HG03460 (cell line): ENCODE data around the gene DYSF.

Experiments
- ATAC-seq: cut with Tn5 transposase; IDR thresholded peaks from one replicate; pipeline ENCODE4 v1.9.1; 2021; ENCODE audit not compliant: unreplicated experiment

DYSF gene

DNA sequence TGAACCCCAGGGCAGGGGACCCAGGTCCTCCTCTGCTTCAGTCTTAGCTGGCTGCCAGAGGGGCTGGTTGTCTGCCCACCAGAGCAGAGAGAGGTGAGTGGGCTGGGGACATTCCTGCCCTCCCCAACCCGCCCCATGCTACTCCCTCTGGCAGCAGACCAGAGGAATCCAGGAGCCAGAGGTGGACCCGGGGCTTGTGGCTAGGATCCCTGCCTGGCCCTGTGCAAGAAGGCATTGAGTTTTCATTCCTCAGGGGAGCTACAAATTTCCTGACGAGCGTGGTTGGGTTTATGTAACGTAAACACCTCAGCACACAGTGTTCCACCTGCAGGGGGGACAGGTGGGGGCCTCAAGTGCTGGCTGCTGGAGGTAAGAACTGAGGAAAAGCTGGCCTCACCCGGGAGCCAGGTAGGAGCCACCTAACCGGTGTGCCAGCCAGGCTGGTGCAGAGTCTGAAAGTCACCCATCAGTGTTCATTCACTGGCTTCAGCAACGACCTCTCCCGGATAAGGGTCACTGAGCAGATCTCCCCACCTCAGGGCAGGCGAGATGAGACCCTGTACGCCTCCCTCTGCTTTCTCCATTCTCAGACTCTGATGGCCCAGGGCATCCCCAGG, 246.8 kb downstream of the DYSF start:
- no peak for ATAC-seq

DNA sequence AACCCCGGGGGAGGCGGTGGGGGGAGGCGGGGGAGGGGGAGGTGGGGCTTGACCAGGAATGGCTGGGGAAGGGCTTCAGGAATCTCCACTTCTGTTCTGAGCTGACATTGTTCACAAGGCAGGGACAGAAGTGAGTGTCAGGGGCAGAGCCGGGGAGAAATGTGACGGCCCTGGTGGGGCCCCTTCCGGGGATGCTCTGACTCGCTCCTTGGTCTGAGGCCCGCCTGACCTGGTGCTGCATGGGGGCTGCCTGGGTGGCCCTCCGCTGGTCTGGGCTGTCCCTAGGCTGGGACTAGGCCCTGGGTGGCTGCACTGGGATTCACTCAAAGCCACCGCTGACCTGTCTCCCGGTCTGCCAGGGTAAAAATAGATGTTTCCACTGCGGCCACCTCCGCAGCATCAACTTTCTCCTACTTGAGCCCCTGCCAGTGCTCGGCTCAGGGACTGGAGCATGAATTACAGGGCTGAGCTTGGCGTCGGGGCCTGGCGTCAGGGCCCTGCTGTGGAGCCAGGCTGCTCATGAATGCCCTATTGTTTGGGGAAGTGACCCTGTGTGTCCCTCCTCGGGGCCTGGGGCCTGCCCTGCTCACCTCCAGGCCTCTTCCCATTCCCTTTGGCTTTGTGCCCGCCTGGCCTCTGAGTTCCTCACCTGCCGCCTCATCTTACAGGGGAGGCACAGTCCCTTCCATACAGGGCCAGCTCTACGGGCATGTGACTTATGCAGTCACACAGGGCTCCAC, 247.5 kb downstream of the DYSF start:
- ATAC-seq: no peak

DNA sequence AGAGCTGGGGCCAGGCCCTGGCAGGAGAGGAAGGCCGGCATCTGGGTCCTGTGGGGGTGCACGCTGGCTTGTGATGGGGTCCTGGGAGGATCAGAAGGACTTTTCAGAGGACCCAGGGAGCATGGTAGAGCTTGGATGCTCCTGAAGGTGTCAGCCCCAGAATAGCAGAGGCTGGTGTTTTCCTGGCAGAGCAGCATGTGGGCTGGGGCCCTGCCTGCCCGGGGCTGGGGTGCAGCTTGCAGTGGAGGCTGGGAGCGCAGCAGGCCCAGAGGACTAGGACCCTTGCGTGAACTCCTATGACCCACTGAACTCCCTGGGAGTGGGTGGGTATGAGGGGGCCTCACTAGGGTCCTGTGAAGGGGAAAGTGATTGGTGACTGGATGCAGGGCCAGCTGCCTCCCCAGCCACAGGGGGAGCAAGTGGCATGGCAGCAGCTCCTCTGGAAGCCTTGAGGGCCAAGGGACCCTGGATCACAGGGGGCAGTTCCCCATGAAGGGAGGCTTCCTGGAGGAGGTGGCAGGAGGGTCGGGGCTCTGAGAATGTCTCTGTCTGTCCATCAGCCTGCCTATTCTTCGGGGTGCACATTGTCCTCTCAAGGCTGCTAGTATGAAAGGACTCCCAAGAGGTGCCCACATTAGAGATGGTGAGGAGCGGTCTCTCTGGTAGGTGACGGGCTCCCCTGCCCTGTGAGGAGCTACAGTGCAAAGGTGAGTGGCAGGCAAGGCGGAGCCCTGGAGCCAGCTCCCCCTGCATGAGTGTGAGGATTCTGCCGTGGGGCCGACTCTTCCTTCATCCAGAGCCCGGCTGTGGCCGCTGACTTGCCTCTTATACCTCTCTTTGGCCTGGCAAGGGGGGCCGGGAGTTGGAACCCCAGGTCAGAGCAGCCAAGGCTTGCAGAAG, 249.0 kb downstream of the DYSF start:
- ATAC-seq: no peak

DNA sequence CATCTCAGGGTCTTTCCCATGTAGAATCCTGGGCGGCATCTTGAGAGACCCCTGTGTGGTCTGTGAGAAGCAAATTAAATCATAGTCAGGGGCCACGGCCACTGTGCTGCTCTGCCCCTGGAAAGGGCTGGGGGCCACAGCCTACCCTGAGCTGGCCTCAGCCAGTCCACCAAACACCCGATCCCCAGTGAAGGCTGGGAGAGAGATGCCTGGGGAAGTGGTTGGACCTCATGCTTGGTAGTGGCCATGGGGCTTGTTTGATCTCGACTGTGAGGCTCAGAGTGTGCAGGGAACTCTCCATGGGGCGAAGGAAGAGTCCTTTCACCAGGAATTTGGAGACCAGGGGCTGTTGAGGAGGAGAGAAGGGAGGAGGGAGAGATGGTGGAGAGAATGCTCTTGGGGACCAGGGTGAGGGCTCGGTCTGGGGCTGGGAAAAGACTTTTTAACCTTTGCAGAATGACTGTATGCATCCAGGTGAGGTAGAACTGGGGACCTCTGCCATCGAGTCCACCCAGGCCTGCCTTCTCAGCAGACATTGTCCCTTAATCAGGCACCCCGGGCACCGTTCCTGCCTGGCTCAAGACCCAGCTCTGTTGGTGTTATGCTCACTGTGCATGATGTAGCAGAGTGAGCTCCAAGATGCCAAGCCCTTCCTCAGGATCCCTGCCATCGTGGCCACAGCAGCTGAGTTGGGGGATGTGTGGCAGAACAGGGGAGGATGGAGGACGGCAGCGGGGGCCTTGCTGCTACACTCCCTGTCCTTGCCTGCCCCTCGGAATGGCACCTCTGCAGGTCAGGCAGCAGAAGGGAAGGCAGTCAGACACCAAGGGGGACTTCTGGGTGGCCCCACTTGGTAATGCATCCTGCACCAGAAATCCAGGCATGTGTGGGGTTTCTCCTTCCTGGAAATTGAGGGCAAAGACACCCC, 249.9 kb downstream of the DYSF start:
- no peak for ATAC-seq

DNA sequence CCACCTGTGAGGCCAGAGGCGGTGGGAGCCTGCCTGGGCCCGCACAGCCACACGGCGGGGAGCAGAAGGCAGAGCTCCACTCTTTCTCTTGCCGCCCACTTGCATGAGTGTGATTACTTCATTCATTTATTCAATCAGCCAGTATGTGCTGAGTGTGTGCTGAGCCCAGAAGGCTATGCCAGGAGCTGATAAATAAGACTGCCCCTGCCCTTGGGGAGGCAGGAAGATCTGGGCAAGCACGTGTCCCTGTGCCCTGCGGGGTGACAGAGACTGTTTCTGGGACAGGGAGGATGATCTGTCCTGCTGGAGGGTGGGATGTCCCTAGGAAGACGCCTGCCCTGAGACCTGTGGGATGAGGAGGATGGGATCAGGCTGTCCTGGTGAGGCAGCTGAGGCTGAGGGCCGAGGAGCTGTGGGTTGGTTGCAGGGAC, 250.8 kb downstream of the DYSF start:
- ATAC-seq: no peak

DNA sequence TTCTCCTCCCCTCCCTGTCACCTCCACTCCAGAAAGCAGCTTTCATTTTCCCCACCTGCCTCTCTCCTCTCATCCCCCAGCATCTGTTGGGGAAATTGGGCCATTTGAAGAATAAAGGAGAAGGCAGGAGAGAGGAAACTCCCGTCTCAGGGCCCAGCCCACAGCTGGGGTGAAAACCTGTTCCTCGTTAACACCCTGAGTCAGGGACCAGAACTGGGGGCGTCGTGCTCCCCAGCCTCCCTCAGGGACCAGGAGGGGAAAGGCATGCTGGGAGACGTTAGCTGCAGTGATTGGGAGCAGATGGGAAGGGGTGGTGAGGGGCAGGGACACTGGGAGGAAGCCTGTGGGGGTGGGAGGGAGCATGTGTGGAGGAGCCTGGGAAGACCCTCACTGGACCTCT, 251.3 kb downstream of the DYSF start:
- no peak for ATAC-seq

DNA sequence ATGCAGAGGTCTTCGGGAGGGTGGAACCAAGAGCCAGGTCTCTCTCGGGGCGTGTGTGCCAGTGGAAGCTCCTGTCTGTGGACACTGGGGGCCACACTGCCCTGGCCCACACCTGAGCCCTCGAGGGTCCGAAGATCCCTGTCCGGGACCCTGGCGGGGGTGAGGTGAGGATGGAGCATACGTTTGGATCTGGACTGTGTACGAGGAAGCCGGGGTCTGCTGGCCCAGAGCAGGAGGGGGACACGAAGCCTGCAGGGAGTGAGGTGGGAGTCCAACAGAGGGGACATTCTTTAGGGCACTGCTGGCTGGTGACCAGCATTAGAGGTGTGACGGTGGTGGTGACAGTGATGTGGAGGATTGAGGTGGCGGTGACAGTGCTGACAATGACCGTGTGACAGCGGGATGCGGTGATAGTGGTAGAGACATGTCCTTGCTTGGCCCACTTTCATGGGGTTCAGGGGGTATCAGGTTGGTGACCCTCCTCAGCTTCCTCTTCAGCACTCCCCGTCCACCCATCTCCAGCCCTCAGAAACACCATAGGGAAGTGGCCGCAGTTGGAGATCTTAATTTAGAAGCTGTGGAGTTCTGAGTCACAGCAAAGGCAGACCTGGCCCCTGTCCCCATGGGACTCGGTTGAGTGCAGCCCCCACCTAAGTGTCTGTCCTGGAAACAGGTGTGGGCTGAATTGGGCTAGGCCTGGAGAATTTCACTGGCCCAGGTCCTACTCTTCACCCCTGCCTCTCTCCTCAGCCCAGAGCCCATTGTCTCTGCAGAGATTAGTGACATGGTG, 252.0 kb downstream of the DYSF start:
- no peak for ATAC-seq

DNA sequence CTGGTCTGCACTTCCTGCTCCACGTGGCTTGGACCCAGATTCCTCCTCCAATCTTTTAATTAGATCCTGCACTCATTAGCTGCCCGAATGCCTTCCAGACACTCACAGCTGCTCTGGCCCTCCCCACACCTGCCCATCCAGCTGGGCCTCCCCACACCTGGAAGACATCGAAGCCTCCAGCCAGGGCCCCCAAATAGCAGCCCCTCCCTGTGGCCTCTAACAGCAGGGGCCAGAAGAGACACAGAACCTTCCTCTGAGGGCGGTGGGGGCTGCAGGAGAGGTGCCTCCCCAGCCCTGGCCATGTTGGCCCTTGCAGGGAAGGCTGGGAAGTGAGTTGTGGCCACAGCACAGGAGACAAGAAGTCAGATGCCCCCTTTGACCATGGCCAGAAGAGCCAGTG, 252.8 kb downstream of the DYSF start:
- ATAC-seq: no peak

DNA sequence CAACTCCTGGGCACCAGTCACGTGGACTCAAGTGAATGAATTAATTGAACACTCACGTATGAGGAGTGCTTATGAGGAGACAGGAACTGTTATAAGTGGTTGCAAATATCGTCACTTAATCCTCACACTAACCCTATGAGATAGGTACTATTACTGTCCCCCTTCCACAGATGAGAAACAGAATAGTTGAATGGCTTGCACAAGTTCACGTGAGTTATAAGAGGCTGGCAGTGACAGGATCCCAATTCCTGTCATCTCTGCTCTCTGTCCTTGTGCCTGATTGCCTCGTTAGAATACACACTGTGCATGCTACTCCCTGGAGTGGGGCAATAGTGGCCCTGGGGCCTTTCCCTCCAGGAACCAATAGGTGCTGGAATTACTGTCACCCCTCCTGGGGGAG, 253.5 kb downstream of the DYSF start:
- ATAC-seq: no peak

DNA sequence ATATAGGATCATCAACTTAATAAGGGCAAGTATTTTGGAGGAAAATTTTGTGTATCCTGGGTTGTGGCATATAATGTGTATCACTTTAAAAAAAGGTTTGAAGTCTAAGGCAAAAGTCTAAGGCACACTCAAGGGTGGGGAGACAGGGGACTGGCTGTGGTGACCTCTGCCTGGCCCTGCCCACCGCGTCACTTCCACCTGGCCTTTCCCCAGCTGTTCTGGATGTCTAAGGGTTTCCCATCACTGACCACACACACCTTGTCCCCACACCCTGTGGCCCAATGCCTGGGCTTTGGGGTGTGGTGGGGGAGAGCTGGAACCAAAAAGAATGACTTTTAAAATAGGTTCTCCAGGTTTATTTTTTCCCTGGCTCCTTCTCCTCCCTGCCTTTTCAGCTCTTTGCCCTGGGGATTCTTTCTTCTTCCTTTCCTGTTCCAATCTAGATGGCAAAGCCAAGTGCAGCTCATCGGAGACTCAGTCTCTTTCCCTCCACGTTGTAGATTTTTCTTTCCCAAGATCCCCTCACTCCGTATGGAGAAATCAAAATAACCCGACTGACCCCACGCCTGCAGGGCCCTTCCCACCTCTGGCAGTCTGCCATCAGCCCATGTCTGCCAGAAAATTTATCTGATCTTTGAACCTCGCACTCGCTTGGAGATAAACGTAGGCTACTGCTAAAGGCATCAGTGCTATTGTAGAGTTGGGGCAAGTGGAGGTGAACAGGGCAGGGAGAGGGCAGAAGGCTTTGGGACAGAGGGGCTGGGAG, 257.2 kb downstream of the DYSF start:
- no peak for ATAC-seq

DNA sequence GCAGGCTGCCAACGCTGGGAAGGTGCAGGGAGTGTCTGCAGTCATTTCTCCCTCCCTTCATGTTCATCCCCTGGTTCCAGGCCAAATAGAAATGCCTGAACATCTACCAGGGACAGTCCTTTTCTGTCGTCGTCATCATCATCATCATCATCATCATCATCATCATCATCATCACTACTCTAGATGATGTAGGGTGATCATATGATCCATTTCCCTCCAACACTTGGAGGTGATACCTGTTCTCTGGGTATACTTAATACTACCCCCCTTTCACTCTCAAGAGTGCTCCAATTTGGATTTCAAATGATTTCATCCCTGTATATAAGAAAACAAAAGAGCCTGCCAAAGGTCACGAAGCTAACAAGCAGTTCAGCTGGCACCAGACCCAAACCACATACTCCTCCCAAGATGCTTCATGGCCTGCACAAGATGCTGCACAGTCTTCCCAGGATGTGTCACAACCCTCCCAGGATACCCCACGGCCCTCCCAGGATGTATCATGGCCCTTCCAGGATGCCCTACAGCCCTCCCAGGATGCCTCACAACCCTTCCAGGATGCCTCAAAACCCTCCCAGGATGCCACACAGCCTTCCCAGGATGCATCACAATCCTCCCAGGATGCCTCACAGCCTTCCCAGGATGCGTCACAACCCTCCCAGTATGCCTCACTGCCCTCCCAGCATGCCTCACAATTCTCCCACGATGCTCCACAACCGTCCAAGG, 257.9 kb downstream of the DYSF start:
- ATAC-seq: no peak

DNA sequence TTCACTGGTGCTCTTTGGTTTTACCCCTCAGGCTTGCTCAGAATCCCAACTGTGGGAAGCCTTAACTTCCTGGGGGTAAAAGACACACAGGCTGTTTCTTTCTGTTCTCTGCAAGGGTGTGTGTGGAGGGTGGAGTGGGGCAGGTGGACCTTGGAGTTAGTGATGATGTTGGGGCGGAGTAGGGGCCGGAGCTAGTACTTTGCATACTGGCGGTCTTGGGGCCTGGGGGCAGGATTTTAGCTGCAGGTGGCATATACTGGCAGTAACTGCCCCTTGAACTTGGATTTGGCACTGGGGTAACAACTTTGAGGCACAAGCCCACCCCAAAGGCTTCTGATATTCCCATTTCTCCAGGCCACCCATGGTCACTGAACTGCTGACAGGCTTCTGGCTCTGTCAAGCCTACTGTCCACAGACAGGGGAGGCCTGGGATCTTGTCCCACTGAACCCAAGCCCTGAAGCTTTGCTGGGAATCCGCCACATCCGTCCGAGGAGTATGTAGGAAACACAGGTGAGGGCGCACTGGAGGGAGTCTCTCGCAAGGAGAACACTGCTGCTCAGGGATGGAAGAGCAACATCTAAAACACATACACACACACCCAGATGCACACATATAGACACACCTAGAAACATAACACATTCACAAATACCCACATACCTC, 258.9 kb downstream of the DYSF start:
- ATAC-seq: no peak

DNA sequence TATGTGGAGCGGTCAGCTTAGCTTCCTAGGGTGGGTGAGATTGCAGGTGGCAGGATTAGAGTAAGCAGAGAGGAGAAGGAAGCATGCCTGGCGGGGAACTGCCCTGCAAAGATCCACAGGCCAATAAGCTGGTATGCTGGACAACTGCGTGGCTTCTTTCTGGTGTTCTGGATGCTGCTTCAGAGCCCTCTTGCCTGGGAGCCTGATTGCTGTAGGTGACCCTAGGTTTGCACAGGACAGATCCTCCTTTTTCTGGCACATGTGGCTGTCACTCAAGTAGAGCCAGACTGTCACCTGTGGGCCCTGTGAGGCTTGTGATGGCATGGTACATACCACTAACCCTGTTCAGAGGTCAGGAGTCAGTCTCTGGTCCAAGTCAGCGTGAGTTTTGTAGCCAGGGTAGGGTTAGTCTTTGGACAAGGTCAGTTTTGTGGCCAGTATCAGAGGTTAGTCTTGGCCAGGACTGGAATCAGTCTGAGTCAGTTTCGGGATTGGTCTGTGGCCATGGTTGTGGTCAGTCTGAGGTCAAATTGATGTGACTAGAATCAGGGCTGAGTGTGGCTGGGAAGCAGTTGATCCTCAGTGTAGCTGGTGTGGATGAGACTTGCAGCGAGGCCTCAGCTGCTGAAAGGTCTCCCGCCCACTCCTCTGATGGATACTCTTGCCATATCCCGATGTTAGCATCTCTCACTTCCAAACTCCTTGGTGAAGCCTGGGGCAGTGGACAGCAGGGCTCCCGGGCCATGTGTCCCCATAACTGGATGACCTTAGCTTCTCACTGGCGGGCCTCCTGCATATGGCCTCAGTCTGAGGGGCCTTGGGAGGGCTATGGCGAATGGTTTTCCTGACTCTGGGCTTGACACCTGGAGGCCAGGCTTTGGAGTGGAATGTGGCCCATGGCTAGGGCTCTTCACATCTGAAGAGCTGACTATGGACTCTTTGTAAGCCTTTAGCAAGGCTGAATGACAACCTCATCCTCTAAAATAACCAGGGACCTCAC, 260.5 kb downstream of the DYSF start:
- no peak for ATAC-seq

DNA sequence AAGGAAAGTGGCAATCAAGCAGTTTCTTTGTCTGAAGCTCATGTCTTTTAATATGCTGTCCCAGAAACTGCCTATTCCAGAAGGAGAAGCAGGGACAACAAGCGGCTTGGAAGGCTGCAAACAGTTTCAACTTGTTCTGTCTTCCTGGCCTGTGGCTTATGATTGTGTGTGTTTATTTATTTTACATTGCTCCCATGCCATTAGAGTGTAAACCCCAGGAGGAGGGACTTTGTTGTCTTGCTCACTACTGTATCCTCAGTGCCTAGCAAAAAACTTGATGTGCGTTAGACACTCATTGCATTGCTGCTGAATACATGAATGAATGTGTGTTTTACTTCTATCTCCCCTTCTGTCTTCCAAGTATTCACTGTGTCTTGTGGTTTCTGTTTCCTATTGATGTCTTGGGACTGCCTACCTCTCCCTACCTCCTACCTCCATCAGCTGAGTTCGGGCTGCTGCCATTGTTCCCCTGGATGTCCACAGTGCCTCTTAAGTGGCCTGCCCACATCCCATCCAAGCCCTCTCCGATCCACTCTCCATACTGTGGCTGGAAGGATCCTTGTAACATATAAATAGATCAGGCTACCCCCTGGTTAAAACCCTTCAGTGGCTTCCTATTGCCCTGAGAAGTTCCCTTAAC, 261.4 kb downstream of the DYSF start:
- ATAC-seq: no peak

DNA sequence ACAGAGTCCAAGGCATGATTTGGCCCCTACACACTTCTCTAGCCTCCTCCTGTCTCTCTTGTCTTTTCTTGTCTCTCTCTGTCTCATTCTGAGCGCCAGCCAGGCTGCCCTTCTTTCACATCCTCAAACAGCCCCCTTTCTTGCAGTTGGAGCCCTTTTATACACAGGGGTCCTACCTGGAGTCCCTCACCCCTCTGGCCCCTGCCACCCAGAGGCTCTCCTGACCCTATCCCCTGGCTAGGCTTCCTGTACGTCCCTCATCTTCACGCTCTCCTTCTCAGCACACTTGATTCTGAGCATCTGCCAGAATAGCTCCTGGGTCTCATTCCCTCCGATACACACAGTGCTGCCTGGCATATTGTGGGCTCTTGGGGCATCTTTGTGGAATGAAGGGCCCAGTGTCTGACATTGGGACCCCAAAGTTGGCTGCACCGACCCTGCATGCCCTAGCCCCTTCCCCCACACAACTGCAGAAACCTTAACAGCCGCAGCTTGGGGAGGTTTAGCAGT, 261.9 kb downstream of the DYSF start:
- no peak for ATAC-seq
